Testis (tissue), 2 donors: ENCODE results near the gene MPRIP.

Experiments used
- POLR2A ChIP-seq: fragments of 450-650 bp; IDR thresholded peaks from one replicate; pipeline ENCODE4 v1.6.1; 2017; ENCODE audit warnings: antibody characterized with exemption, mild to moderate bottlenecking, moderate library complexity
- TF ChIP-seq, protein P1 (sequence below), 3 experiments: fragments of 450-650 bp in 2 of 3; fragments of 200-600 bp in 1 of 3; sonication (generic) in 1 of 3; IDR thresholded peaks; one replicate each; pipeline ENCODE4 v1.5.1; 2016 to 2019; ENCODE audit warnings: antibody characterized with exemption in 3 of 3, mild to moderate bottlenecking in 2 of 3, moderate library complexity in 1 of 3

DNA sequence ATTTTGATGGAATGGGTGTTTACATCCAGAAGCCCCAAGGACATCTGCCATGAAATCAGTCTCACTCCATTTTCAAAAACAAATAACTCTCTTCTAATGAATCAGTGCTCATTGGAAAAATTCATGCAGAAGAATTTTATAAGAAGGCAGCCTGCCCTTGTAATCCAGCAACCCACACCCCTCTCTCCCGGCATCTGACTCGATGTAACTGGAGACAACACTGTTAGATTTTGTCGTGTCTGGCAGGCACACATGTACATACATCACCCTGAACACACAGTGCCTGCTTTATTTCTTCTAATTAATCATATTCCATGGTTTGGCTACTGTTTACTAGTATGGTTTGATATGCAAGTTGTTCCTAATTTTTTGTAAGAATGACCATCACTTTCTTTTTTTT lies 175.7 kb downstream of the MPRIP start:
- TF ChIP-seq, protein P1, sequence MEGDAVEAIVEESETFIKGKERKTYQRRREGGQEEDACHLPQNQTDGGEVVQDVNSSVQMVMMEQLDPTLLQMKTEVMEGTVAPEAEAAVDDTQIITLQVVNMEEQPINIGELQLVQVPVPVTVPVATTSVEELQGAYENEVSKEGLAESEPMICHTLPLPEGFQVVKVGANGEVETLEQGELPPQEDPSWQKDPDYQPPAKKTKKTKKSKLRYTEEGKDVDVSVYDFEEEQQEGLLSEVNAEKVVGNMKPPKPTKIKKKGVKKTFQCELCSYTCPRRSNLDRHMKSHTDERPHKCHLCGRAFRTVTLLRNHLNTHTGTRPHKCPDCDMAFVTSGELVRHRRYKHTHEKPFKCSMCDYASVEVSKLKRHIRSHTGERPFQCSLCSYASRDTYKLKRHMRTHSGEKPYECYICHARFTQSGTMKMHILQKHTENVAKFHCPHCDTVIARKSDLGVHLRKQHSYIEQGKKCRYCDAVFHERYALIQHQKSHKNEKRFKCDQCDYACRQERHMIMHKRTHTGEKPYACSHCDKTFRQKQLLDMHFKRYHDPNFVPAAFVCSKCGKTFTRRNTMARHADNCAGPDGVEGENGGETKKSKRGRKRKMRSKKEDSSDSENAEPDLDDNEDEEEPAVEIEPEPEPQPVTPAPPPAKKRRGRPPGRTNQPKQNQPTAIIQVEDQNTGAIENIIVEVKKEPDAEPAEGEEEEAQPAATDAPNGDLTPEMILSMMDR (IDR thresholded peaks at IDR 0.05), result no peak
- no peak for TF ChIP-seq POLR2A
